Pons (tissue), 1 donor: ENCODE results near the gene SLC39A5.
"Not testable (repeated sequence)": the region's sequence is repeated elsewhere in the genome, so short reads cannot be mapped to it uniquely, and the experiment has no call there.

Experiments used
- DNase-seq: peaks from one replicate; pipeline ENCODE4 v3.0.0-alpha.2; 2016; ENCODE audit warnings: low spot score

The SLC39A5 gene

DNA sequence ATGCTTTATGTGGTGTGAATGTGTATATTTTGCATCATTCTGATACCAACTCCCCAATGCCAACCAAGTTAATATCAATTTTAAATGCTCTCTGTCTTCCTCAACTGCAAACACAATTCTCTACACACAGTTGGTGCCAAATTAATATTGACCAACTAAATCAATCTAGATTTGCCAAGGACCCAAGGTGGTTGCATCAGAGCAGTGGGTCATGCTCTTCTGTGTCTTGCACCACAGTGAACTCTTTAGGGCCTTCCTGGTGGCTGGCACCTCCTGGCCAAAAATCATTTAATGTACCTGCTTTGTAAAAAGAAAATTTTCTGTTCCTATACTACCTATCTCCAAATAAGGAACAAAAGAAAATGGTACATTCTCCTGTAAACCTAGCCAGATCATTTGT is 51.0 kb downstream of the SLC39A5 start:
- no peak for DNase-seq

DNA sequence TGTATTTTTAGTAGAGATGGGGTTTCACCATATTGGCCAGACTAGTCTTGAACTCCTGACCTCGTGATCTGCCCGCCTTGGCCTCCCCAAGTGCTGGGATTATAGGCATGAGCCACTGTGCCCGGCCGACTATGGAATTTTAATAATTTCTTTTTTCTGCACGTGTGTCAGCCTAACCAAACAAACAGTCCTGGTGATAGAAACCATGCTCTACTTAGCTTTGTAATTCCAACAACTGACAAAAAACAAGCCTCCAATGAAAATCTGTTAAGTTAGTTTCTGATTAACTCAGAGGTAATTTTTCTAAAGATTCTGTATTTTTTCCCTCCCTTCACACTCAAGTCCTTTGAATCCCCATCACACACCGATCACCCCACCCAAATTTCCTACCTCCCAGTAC is 52.2 kb downstream of the SLC39A5 start:
- DNase-seq: no peak

DNA sequence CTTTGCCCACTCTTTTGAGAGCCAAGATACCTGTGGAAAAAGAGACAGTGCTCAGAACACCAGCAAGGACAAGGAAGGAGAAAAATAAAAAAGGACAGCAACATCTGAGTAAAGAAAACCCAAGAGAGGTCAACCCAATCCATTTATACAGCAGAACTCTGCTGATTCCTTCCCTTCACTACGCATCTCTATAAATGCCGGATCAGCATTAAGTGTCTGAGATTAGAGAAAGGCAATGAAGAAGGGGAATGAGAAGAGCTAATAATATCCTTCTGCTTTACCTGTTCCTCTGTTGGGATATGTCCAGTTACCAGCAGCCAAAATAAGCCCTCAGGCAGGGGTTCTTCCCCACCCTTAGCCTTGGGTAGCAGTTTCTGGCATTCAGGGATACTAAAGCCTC is 52.7 kb downstream of the SLC39A5 start:
- no peak for DNase-seq

DNA sequence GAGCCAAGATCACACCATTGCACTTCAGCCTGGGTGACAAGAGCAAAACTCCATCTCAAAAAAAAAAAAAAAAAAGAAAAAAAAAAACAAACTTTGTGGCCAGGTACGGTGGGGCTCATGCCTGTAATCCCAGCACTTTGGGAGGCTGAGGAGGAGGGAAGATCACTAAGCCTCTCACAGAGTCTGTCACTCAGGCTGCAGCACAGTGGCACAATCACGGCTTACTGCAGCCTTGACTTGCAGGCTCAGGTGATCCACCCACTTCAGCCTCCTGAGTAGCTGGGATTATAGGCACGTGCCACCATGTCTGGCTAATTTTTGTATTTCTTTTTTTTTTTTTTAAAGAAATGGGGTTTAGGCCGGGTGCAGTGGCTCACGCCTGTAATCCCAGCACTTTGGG is 54.4 kb downstream of the SLC39A5 start:
- DNase-seq: not testable (repeated sequence)

DNA sequence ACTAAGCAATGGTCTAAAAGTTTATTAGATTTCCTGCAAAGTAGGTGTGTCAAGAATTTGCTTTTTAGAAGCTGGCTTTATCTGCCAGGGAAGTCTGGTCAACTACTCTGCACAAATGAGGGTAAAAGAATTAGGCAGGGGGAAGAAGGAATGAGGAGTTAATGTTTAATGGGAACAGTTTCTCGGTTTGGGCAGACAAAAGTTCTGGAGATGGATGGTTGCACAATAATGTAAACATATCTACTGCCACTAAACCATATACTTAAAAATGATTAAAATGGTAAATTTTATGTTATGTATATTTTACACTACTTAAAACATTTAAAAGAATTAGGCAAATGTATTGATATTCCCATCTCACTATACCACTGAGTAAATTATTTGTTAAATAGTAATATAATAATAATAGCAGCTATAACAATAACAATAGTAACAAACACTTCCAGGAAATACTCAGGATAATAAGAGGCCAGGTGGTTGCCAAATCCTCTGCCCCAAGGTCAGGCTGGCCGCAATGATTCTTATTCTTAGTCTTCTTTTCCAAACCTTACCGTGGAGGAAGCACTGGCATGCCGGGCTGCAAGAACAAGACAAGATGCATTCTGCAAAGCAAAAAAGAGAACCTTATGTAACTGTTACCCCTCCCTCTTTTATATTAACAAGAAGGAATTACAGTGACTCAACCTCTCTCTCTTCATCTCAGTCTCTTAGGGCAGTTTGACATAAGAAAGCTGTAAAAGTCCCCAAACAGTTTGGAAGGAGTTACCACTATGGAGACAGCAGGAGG is 56.4 kb downstream of the SLC39A5 start:
- no peak for DNase-seq
